ENCODE results near the gene CILP2.

DNA sequence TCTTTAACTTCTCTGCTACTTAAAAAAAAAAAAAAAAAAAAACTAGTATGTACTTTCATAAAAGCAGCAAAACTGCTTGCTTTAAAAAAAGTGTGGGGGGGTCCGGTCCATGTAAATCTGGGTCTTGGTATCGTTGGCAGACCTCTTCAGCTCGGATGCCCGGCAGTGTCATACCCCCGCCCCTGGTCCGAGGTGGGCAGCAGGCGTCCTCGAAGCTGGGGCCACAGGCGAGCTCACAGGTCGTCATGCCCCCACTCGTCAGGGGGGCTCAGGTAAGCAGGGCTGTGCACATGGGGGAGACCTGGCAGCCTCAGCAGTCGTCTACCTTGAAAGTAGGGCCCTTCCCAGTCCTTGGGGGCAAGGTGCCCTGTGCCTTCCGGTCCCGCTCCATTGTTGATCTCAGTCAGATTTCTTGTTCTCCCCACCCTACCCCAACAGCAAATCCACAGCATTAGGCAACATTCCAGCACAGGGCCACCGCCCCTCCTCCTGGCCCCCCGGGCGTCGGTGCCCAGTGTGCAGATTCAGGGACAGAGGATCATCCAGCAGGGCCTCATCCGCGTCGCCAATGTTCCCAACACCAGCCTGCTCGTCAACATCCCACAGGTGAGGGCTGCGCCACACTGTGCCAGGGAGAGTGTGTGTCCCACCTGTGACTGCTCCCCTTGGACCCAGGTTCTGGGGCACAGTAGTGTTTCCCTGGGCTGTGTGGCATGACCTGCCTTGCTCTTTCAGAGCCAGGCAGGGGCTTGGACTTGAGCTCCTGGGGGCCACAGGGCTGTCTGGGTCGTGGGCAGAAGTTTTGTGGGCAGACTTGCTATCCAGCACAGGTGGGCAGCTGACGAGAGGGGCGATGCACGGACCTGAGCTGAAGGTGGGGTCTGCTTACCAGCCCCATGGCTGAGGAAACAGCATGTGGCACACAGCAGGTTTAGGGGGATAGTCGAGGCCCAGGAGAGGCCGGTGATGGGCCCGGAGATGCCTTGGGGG is 42.2 kb upstream of the CILP2 start:
- TF ChIP-seq, protein P1, sequence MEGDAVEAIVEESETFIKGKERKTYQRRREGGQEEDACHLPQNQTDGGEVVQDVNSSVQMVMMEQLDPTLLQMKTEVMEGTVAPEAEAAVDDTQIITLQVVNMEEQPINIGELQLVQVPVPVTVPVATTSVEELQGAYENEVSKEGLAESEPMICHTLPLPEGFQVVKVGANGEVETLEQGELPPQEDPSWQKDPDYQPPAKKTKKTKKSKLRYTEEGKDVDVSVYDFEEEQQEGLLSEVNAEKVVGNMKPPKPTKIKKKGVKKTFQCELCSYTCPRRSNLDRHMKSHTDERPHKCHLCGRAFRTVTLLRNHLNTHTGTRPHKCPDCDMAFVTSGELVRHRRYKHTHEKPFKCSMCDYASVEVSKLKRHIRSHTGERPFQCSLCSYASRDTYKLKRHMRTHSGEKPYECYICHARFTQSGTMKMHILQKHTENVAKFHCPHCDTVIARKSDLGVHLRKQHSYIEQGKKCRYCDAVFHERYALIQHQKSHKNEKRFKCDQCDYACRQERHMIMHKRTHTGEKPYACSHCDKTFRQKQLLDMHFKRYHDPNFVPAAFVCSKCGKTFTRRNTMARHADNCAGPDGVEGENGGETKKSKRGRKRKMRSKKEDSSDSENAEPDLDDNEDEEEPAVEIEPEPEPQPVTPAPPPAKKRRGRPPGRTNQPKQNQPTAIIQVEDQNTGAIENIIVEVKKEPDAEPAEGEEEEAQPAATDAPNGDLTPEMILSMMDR (IDR thresholded peaks at IDR 0.05; ENCODE audit: insufficient read depth, low read length, poor library complexity, severe bottlenecking) = no peak
- TF ChIP-seq EZH2phosphoT487 (conservative IDR thresholded peaks at IDR 0.05; ENCODE audit: low read length) = no peak
